Esophagus squamous epithelium (tissue), 4 donors: ENCODE measurements around the gene DCAF8.

Experiments
- POLR2A ChIP-seq, 4 donors: fragments of 450-650 bp; IDR thresholded peaks; one replicate each; pipeline ENCODE4 v1.6.1; 2017; ENCODE audit warnings: antibody characterized with exemption in 4 of 4, mild to moderate bottlenecking in 4 of 4, moderate library complexity in 3 of 4
- TF ChIP-seq, protein P1 (sequence below), 6 experiments: fragments of 450-650 bp in 4 of 6; fragments of 200-600 bp in 2 of 6; sonication (generic) in 2 of 6; IDR thresholded peaks; one replicate each; pipeline ENCODE4 v1.5.1; 2016 to 2019; ENCODE audit warnings: antibody characterized with exemption in 6 of 6, mild to moderate bottlenecking in 4 of 6, moderate library complexity in 4 of 6

- TF ChIP-seq, protein P1, sequence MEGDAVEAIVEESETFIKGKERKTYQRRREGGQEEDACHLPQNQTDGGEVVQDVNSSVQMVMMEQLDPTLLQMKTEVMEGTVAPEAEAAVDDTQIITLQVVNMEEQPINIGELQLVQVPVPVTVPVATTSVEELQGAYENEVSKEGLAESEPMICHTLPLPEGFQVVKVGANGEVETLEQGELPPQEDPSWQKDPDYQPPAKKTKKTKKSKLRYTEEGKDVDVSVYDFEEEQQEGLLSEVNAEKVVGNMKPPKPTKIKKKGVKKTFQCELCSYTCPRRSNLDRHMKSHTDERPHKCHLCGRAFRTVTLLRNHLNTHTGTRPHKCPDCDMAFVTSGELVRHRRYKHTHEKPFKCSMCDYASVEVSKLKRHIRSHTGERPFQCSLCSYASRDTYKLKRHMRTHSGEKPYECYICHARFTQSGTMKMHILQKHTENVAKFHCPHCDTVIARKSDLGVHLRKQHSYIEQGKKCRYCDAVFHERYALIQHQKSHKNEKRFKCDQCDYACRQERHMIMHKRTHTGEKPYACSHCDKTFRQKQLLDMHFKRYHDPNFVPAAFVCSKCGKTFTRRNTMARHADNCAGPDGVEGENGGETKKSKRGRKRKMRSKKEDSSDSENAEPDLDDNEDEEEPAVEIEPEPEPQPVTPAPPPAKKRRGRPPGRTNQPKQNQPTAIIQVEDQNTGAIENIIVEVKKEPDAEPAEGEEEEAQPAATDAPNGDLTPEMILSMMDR (IDR thresholded peaks at IDR 0.05) = no peak
- no peak for TF ChIP-seq POLR2A (IDR thresholded peaks at IDR 0.05)
These were observed 22.0 kb upstream of the DCAF8 start for GRCh38 chr1:160284220-160284781.
